GM19452 (cell line): Measurements from ENCODE around the gene LTB4R.

Source experiments
- ATAC-seq: cut with Tn5 transposase; IDR thresholded peaks from one replicate; pipeline ENCODE4 v1.9.1; 2021; ENCODE audit not compliant: unreplicated experiment

Gene LTB4R, protein sequence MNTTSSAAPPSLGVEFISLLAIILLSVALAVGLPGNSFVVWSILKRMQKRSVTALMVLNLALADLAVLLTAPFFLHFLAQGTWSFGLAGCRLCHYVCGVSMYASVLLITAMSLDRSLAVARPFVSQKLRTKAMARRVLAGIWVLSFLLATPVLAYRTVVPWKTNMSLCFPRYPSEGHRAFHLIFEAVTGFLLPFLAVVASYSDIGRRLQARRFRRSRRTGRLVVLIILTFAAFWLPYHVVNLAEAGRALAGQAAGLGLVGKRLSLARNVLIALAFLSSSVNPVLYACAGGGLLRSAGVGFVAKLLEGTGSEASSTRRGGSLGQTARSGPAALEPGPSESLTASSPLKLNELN

DNA sequence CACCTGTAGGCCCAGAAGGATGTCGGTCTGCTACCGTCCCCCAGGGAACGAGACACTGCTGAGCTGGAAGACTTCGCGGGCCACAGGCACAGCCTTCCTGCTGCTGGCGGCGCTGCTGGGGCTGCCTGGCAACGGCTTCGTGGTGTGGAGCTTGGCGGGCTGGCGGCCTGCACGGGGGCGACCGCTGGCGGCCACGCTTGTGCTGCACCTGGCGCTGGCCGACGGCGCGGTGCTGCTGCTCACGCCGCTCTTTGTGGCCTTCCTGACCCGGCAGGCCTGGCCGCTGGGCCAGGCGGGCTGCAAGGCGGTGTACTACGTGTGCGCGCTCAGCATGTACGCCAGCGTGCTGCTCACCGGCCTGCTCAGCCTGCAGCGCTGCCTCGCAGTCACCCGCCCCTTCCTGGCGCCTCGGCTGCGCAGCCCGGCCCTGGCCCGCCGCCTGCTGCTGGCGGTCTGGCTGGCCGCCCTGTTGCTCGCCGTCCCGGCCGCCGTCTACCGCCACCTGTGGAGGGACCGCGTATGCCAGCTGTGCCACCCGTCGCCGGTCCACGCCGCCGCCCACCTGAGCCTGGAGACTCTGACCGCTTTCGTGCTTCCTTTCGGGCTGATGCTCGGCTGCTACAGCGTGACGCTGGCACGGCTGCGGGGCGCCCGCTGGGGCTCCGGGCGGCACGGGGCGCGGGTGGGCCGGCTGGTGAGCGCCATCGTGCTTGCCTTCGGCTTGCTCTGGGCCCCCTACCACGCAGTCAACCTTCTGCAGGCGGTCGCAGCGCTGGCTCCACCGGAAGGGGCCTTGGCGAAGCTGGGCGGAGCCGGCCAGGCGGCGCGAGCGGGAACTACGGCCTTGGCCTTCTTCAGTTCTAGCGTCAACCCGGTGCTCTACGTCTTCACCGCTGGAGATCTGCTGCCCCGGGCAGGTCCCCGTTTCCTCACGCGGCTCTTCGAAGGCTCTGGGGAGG is at the start of gene LTB4R:
Gene LTB4R (plus strand): TSS at position 857 of the 959 bp plus-strand sequence. CDS start 4,150 bp downstream, outside the sequence.
- ATAC-seq, result peak; percentile 66

DNA sequence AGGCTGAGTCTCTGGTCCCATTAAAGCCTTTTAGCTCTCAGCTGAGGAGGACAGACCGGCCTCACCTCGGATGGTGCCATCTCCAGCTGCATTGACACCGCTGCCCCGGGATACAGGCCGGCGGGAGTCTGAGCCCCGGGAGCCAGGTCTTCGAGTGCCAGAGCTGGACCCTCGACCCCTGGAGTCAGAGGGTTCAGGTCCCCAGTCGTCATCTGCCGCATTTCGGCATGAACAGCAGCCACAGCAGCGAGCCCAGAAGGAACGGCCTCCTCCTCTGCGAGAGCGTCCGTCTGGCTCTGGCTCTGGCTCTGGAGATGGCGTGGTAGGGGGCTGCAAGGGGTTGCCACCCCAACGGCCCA is 49.4 kb upstream of the LTB4R start:
- ATAC-seq, result no peak

DNA sequence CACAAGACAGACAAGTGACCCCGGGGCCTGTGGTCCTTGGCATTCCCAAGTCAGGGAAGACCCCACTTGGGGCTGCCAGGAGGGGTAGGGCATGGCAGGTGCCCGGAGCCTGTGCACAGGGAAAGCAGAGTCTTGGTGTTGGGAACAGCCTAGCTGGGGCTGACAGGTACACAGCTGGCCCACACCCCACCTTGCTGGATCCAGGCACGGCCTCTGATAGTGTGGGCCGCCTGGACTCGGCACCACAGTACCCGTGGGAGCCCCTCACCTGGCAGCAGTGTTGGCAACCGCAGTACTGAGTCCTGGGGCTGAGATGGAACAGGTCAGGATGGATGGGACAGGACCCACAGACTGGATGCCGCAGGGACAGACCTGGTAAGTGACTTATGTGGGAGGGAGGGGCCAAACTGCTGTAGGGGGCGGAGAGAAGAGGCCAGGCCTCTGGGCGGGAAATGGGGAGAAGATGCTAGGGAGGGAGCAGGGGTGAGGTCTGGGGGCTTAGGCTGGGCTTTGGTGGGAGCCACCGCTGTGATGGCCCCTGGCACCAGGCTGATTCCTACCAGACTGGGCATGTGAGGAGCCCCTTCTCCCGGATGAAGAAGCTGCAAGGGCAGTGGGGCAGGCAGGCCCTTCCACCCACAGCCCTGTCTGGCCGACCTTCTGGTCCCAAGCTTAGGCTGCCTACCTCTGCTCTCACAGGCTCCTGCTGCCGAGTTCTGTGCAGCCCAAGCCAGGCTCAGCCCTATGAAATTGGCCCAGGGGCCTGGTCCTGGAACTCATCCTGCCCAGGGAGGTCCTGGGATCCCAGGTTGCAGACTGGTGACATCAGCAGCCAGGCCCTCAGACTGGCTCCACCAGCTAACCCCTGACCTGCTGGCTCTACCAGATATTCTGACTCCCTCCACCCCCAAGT is 48.2 kb upstream of the LTB4R start, which contains the start of gene TGM1:
Gene TGM1 (minus strand): TSS at position 357 of the 913 bp plus-strand sequence. CDS start 825 bp downstream, outside the sequence.
- no peak for ATAC-seq

DNA sequence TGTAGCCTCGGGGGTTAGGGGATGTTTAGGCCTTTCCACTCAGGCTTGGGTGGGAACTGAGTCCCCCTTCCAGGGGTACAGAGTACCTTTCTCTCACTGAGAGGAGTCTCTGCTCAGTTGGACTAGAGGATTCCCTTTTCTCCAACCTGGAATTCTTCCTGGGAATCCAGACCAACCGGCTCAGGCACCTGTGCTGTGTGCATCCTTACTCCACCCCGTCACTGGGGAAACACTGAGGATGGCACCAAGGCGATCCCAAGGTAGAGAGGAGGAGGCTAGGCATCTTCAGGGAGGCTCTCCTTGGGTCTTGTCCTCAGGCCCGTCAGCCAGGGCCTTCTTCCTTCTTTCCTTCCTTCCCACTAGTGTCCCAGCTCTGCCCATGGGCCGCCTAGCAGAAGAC is 47.5 kb upstream of the LTB4R start:
- no peak for ATAC-seq

DNA sequence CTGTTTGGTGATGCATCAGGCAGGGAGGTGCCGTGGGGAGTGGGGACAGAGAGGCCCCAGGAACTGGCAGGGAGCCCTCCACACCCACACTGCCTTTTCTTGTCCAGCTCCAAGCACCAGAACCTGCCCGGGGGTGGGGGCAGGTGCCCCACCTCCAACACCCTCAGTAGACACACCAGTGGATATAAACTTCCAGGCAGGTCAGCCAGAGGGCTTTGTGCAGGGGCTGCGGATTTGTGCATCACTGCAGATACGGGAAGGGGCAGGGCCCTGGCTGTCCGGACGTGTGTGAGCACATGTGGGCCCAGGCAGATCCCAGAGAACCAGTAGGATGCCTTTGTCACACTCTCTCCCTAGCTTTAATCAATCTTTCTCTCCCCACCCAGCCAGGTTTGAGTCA is 47.0 kb upstream of the LTB4R start:
- no peak for ATAC-seq

DNA sequence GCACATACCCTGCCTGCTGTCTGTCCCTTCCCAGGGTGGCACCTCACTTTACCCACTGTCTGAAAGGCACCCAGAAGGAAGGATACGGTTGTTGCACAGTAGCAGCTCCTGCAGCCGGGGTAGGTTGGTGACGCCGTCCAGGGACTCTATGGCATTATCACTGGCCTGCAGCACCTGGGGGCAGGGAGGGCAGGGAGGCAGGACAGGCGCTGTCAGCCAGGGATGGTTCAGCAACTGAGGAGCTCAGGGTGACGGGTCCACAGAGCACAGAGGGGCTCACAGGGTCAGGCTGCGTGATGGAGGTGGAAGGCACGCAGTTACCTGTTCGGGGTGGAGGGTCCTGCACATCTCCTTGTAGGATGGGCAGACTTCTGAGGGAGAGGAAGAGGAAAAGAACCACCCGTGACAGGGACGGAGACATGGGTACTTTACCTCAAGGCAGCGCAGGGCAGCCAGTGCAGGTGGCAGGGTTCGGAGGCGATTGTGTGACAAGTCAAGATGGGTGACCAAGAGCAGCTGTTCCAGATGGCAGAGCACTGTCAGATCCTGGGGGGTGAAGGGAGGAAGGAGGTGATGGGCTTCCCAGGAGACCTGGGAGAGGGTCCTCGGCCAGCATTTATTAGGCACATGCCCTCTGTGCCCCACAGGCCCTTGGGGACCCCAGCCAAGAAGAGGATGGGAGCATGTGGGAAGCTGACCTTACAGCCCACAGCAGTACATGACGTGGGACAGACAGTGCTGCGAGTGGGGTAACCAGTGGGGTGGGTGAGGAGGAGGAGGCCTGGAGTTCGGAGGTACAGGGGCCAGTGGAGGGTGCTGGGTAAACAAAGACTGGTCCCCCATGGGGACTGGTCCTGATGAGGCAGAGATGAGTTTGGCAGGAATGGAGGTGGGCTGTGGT is 44.7 kb upstream of the LTB4R start:
- ATAC-seq, result no peak

DNA sequence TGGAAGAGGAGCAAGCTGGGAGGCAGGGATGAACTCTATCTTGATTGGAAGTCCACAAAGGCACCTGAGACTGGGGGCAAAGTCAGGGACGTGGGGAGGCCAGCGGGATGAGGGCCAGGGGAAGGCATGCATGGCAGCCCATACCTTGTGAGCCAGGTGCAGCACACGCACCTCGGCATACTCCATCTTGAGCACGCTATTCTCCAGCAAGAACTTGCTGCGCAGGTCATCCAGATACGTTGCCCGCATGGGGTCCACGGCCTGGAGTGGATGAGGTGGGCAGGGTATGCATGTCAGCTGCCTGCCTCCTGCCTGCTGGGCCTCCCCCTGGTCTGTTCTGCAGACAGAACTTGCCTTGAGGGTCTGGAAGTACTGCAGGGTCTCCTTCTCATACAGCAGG is 43.8 kb upstream of the LTB4R start:
- ATAC-seq, result no peak

DNA sequence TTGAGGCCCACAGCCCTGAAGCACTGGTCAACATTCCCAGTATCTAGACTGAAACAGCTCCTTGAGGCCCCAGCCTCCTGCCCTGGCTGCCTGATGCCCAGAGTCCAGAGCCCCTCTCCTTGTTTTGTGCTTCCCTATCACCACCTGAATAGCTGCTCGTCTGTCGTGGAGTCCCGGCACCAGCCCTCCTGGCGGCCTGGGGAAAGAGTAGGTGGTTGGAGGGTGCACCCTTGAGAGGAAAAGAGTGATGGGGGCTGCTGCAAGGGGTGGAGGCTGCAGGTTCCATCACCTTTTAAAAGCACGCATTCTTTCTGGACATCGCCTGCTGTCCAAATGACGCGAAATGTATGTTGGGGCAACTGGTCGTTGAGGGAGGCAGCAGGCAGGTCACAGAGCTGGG is 43.1 kb upstream of the LTB4R start:
- no peak for ATAC-seq

DNA sequence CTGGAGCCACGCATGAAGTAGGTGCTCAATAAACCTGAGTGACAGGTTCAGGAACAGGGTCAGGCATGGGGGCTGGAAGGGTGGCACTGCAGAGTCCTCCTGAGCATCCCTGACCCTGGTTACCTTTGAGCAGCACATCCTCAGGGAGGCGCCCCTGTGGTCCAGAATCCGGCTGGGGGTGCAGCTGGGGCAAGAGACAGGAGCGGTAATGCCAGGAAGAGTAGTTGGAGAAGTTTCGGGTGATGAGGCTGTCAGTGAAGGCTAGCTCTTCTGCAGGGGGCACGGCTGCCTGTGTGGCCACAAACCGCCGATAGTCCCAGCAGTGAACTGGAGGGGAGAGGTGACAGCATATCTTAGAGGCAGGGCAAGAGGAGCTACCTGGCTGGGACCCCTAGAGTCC is 41.9 kb upstream of the LTB4R start:
- no peak for ATAC-seq

DNA sequence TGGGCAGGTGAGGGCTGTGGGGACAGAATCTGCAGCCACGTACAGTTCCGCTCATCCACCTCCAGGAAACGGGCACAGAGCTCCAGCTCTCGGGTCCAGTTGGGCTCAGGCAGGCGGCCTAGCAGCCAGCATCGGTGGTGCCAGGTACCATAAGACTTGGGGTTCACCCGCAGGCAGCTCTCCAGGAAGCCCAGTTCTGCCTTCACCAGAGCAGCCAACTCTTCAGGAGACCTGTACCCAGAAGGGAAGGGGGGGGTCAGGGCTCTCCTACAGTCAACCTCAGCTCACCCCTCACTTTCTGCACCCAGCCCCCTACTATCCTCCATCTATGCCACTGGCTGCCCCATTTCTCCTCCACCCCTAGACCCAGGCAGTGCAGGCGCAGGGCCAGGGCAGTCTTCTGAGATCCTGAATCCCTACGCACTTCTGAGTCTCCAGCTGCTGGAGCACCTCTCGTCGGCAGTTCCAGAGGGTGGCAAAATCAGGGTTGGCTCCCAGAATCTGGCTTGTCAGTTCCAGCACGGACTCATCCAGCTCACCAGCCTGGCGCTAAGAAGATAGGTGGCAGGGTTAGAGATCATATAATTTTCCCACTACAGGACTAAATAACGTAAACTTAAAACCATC is 41.3 kb upstream of the LTB4R start:
- no peak for ATAC-seq

DNA sequence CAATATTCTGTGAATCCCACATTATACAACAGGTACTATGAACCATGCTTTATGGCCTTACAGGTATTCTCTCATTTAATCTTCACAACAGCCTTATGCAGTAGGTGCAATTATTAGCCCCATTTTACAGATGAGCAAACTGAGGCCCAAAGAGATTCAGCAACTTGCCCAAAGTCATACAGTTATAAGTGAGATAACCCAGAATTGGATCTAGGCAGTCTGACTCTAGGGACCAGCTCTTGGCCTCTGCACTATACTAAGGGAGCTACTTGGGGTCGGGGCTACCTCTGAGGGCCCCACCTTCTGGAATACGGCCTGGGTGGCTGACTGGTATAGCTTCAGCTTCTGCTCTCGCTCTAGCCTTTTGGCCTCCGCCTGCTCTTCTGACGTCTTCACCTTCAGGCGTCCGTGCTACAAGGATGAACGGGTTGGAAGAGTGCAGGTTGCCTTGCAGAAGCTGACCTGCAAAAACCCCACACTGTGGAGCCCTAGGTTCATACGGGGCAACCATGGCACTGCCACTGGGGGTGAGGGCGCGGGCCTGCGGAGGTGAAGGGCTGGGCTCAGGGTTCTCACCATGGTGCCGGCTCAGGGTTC is 40.7 kb upstream of the LTB4R start:
- no peak for ATAC-seq

DNA sequence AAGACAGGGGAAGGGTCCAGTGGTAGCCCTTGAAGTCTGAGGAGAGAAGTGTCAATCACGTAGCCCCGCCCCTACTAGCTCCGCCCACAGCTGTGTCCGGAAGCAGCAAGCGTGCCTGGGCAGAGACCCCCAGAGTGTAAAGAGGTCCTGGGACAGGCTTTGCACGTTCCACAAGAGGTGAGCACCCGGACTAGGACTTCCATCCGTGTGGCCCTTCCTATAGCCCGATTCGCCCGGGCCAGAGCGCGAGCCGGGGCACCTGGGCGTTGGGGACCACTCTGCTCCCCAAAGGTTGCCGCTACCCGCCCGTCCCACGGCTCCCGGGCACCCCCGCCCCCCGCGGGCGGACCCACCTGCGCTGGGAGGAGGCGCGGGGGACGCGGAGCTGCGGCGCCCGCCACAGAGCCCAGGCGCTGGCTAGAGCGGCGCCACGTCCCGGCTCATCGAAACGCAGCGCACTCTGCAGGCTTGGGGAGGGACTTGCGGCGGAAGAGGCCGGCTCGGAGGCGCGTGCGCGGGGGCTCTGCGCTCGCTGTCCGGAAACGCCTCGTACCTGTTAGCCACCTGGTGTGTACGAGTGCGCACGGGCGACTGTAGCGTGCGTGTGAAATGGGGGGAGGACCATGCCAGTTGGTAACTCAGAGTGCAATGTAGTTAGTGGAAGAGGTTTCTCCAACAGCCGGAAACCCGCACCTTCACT is 40.0 kb upstream of the LTB4R start, which contains the start of gene RABGGTA:
Gene RABGGTA (minus strand): TSS at position 464 of the 700 bp plus-strand sequence. CDS start 482 bp downstream, outside the sequence.
- peak; percentile 85 for ATAC-seq

DNA sequence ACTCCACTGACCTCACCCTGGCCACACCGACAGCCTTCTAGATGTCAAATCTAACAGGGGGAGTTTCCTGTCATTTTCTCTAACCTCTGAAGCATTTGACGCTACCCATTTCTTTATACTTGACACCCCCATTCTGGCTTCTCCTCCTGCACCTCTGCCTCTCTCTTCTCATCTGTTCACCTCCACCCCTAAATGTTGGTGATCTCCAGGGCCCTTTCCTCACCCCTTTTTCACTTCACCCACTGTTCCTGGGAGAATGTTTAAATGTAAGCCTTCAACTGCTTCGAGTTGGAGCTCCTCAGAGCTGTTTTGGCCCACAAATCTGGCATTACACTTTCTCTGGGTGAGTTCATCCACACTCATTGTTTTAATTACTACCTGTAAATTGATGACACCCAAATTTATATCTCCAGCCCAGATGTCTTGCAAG is 39.5 kb upstream of the LTB4R start:
- no peak for ATAC-seq

DNA sequence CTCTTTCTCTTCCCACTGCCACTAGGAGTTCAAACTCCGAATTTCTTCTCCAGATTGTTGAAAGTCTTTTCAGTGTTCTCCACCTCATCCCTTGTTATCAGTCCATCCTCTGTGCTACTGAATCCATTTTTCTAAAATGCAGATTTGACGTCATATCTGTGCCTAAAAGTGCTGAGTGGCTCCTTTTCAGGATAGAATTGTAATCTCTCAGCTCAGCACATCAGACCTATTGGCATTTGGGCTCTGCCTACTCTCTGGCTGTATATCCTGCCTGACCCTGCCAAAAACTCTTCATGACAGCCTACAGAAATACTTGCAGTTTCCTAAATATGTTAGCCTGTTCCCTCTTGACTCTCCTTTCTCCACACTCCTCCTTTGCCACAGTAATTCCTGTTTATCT is 38.8 kb upstream of the LTB4R start:
- no peak for ATAC-seq

DNA sequence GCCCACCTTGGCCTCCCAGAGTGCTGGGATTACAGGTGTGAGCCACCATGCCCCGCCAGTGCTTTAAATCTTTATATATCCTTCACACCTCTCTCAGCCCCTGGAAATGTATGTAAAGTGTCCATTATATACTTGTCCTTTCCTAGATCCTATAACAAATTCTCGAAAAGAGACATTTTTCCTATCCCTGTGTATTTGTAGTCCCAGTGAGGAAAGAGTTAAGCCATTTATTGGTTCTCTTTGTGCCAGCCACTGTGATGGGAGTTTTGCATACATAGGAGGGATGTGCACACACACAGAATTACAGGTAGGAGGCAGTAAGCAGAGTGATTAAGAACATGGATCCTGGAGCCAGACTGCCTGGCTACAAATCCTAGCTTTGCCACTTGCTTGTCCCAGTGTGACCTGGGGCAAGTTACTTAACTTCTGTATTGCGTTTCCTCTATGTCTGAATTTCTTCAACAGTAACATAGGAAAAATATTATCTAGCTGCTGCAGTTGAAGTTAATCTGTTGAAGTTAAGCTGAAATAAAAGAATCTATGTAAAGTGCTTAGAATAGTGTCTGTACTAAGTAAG is 37.8 kb upstream of the LTB4R start:
- no peak for ATAC-seq

DNA sequence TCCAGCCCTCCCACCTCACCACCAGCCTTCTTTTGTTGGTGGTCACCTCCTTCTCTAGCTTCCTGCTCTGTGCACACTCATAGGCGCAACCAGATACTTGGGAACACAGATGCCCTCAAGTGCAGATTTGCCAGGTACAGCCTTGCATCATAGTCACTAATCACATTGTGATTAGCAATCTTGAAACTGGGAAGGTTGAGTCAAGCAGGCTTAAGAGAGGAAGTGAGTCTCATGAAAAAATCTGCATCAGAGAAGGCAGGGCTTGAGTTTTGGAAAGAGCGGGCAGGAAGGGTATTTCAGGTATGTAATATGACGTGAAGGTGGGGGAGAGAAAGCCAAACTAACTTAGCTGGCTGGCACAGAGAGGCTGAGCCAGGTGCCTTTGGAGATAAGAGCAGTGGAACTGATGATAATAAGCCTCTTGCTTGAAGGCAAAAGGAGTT is 37.2 kb upstream of the LTB4R start:
- ATAC-seq, result peak; percentile 41

DNA sequence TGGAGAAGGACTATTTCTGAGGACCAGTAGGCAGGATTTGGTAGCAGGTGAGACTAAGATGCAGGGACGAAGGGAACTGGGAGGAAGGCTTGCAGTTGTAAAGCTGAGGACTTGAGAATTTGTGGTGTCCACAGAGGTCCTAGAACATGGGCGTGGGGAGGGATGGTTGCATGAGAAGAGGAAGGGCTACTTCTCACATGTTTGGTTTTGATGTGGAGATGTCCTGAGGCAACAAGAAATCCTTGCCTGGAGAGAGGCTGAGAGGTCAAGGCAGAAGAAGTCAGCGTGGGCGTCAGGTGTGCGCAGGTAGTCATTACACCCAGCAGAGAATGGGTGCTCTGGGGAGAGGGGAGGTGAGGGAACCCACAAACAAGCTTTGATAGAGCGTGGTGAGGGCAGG is 34.2 kb upstream of the LTB4R start:
- ATAC-seq, result no peak
